GM21786 (cell line): Measurements from ENCODE around the gene ITGB8.

ENCODE experiments used
- ATAC-seq: cut with Tn5 transposase; IDR thresholded peaks from one replicate; pipeline ENCODE4 v1.9.1; 2021; ENCODE audit not compliant: unreplicated experiment

Gene ITGB8

DNA sequence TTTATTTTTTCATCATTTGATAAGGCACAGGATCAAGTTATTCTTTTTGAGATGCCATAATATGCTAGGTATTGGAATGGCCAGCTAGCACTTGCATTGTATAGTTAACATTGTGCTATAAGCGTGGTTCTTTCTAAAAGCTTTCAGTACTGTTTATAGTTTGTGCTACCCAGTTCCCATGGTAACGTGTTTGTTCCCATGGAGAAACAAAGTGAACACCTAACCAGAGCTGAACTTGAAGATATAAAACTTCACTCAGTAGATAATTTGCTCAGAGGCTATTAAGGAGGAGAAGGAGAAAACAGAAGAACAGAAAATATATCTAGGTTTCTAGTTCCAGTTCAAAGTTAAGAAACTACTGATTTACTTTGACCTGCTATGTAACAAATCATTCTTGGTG is 23.6 kb upstream of the ITGB8 start:
- peak; percentile 71 for ATAC-seq

DNA sequence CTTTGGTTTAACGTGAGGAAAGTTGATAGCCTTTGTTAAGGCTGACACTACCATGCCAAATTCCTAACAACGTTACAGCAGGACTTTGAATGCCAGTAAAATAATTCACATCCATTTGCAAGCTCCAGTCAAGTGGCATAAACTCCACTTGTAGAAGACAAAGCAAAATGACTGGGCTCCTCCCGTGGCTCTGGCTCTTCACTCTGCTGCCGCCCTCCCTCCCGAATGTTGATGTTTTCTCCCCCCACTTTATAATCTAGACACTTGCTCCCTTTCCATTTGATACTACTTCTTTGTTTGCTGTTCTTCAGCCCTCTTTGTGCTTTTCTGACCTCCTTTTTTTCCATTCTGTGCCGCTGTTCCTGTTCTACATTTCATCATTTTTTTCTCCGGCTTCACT is 22.8 kb upstream of the ITGB8 start:
- no peak for ATAC-seq

DNA sequence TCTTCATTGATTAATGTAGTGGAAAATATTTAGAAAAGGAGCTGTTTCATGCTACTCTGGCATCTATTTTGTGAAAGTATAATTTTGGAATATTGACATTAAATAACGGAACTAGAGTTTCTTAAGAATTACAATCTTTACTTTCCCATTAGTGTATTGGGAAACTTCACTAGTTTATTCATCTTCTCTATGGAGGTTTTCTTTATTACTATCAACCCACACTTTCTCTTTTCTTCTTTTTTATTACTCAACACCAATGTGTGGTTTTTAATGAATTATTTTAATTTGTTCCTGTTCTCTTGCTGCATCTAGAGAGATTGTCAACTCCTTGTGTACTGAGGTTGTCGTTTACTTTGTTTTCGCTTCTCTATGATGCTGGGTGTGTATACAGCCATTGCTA is 20.4 kb upstream of the ITGB8 start:
- ATAC-seq: no peak

DNA sequence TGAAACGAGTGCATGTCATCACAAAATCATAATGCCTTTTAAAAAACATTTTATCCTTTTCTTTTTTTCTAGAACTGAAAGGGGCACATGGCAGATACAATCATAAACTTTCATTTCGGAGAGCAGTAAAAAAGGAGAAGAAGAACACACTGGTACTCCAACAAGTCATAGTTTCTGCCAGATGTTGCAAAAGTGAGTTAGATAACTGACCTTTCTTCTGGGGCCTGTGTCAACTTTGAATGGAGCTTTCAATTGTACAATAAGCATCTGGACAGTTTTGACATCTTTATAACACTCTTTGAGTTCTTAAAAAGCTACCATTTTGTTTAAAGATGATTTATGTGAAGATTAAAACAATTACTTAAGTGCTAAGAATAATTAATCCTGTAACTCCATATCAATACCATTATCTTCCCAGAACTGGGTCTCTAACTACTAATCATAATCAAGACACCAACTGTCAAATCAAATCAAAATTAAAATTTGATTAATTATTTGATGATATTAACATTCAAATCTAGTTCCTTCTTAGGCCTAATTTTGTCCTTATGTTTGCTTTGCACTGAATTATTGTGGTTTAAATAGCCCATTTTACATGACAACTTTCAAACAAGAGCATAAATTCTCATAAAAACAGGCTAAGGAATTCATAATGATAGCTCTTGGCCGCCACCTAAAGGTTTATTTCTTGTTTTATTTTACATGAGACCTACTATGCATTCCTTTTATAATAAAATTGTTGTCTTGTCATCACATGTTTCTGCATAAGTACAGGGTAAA is 19.5 kb upstream of the ITGB8 start:
- ATAC-seq: peak; percentile 41

DNA sequence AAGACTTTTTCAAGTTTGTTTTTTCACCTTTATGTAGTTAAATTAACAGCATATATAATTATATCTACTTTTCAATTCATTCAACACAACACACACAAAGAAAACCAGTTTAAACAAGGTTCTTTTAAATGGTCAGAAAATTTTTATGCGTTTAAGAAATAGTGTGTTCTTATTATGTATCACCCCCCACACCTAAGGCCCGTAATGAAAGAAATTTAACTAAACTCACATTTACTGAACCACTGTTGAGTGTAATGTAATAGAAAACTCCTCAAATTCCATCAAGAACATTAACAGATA is 19.0 kb upstream of the ITGB8 start:
- no peak for ATAC-seq

DNA sequence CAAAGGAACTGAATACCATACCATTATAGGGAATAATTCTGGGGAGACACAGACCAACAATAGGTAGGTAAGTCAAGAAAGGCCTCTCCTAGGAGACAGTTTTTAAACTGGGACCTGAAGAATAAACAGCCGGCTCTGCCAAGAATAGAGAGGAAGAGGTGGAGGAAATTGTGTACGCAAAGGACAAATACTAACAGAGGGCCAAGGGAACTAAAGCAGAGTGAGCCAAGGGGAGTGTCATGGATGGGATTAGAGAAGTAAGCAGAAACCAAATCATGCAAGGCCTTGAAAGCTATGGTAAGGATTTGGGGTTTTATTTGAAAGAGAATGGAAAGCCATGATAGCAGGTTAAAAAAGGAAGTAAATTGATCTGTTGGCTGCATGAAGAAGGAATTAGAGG is 18.1 kb upstream of the ITGB8 start:
- no peak for ATAC-seq

DNA sequence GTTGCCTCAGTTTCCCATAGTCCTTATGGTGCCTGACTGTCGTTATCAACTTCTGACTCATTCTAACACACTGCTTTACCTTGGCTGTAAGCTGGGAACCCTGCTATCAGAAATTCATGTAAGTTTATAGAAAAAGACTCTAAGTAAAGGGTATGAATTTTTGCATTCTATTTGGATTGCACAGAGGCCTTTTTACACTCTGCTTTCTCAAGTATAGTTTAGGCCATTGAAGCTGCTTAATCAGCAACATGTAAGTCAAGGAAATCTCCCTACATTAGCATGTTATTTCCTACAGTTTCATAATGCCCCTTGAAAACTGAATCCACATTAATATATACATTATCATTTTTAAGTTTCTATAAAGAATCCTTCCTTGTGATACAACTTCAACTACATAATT is 17.1 kb upstream of the ITGB8 start:
- ATAC-seq: no peak

DNA sequence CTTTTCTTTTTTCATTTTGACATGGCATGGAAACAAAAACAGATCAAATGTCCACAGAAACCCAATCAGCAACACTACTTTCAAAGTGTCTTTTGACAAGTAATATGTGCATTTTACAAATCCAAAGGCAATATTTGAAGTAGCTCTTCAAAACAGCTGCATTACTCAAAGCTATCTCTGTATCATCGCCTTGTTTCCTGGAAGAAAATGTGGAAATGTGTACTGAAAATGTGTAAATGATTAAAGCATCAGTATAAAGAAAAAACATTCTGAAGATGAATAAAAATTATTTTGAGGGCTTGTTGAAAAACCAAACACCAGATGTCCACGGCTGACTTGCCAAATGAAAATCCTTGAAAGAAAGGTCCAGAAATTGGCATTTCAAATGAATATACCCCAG is 16.5 kb upstream of the ITGB8 start:
- ATAC-seq: no peak

DNA sequence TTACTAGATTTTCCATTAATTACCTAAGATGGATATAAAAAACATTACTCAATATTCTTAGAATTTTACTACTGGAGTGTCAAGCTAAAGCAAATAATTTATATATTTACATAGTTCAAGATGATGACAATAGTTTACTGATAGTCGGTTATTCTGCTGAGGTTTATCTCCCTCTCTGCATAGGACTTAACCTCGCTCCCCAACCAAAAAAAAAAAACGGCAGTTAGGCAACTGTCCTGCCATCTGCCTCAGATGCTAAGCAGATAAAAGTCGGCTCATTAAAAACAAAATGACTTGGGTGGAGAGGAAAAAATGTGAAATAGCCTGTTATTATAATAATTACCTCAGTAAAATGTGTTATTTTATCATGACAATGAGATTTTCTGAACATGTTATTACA is 14.0 kb upstream of the ITGB8 start:
- ATAC-seq: no peak

DNA sequence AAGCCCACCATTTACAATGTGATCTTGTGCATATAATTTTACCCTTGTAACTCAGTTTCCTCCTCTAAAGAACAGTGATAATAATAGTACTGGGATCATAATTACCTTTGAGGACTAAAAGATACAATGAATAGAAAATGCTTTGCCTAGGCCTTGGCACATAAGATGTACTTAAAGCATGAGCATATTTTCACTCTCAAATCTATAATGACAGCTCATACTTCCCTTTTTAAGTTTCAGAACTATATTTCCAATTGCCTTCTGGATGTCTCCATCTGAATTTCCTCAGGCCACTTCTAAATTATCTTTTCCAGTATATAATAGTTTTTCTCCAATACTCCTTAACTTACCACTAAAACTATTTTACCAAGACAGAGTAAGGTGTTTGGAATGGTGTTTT is 13.3 kb upstream of the ITGB8 start:
- ATAC-seq: peak; percentile 48

DNA sequence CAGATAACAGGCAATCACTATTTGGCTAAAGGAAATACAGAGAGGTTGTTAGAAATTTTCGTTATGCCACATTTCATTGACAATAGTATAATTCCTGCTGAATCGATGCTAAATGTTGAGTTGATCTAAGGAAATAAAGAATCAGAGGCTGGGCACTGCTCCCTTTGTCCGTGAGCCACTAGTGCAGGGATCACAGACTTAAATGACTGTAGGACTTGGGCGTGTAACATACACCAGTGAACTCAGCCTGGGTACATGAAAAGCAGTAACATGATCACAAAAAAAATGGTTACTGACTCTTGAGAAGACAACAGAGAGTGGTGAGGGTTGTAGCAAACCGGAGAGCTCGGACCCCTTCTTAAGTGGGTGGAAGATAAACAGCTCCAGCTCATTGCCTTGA is 11.8 kb upstream of the ITGB8 start:
- ATAC-seq: no peak

DNA sequence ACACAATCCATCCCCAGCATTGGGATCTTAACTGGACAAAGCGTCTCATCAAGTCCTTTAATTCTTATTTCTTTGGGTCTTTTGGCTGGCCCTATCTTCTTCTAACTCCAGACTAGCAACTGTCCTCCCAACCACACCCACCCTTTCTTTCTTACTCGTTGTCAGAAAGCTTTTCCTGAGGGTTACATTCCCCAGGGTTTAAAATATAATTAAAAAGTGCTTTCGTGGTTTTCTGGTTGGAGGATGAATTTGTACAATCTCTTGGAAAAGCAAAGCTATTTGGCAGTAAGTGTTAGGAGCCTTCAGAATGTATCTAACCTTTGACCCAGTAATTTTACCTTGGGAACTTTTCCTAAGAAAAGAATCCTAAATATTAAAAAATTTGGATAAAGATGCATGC is 10.4 kb upstream of the ITGB8 start:
- ATAC-seq: no peak

DNA sequence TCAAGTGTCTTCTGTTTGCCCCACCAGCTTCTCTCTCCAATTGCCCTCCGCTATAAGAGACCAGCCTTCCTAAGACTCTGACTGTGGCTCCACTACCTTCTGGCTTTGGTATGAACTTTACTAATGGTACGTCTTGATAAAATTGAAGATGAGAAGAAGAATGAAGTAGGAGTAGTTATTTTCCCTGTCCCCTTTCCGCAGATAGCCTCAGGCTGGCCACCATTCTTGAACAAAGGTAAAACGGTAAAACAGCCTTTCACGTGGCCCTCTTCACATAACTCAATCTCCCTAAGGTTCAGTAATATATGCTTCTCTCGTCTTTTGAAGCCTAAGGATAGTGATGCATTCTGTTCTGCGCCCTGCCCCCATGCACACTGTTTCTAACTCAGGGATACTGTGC is 9.9 kb upstream of the ITGB8 start:
- no peak for ATAC-seq

DNA sequence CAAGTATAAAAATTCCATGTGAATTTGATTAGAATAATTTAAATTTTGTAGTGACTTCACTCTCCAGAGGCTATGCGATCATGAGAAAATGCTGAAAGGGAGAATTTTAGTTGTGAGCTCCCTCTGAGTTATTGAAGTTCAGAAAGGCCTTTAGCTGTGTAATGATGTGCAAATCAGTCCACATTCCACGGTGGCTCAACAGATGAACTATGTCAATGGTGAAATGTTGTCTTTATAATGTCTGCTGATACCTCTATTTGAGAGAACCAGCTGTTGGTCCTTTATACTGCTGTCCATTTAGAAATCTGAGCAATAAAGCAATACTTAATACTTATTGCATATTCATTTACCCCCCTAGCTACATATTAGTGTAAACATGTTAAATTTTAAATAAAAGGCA is 7.1 kb upstream of the ITGB8 start:
- ATAC-seq: no peak

DNA sequence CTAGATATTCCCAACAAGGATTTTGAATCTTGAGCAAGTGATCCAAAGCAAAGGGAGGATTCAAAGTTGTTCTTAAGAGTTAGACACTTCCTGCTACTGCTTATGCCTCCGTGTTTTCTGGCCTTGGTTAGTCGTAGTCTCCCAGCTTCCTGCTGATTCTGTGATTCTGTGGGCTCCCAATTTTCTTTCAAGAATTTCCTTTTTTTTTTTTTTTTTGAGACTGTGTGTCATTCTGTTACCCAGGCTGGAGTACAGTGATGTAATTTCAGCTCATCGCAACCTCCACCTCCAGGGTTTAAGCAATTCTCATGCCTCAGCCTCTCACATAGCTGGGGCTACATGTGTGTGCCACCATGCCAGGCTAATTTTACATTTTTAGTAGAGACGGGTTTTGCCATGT is 4.4 kb upstream of the ITGB8 start:
- no peak for ATAC-seq

DNA sequence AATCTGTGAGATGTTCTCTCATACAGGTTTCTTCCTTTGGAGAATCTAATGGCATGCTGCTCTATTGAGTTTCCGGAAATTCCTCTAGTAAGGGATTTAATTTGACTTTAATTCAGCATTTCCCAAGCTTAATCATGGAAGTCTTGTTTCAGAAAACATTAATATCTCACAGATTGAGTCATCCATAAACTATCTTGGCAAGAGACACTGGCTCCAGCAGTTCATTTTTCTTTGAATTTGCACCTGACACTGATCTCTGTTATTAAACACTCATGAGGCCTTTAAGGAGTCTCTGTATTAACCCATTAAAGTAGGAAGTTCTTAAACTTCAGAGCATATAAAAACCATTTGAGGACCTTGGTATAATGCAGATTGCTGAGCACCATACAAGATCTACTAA is 3.6 kb upstream of the ITGB8 start:
- ATAC-seq: no peak

DNA sequence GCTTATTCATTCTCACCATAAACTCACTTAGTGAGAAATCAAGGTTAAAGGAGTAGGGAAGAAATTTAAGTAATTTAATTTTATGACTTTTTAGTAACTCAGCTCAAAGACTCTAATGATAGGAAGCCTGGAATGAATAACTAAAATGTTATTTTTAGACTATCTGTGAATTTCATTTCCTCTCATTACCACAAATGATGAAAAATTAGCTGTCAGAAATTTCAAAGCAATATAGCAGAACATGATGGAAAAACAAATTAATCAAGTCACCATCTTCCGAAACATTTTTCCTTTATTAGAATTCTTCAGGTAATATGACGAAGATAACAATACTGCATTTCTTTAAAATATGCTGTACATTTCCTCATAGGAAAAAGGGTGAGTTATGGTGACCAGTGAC is 2.7 kb upstream of the ITGB8 start:
- no peak for ATAC-seq

DNA sequence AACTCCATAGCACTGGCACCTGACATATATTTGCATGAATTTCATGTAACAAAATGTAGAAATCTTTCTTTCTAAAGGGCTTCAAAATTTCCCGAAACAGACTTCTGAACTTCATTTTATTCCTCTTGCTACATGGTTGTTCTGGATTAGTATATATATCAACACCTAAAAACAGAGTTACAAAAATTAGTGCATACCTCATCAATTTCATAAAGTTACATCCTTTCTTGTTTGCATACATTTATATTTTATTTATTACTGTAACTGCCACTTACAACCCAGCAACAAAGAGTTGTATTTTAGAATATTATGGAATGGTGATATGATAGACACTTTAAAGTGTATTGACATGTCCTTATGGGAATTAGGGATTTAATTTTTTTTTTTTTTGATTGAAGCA is 2.0 kb upstream of the ITGB8 start:
- no peak for ATAC-seq

DNA sequence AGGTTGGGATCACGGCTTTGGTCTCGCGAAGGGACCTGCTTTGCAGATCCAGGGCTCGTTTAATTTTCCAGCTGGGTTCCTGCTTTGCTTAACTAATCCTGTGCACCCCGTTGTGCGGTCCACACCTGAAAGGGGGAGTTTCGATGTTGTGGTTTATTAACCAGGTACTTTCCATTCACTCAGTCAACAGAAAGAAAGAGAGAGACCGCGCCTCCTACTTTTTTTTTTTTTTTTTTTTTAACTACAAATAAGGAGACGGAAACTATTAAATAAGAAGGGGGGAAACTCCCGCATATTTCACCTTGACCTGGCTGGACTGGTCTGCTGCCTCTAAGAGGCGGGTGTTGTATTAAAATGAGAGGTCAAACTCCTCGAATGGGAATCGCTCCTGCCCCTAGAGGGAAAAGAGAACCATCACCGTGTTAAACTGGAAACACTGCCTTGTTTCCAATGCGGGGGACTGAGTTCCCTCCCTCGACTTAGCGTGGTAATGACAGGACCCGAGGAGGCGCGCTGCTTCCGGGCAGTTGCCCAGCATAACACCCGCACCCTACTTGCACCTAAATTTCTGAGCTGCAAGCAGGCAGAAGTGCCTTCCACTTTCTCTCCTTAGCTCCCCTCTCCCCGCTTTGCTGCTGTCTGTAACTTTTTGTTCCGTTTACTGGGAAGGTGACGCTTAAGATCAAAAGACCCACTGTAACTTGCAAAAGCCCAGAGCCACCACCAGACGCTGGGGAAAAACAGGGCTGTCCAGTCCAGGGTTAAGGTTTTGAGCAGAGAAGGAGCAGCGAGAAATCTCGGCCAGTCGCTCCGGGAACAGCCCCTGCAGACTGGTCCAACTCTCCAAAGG is 1.1 kb upstream of the ITGB8 start:
- ATAC-seq: peak; percentile 41

DNA sequence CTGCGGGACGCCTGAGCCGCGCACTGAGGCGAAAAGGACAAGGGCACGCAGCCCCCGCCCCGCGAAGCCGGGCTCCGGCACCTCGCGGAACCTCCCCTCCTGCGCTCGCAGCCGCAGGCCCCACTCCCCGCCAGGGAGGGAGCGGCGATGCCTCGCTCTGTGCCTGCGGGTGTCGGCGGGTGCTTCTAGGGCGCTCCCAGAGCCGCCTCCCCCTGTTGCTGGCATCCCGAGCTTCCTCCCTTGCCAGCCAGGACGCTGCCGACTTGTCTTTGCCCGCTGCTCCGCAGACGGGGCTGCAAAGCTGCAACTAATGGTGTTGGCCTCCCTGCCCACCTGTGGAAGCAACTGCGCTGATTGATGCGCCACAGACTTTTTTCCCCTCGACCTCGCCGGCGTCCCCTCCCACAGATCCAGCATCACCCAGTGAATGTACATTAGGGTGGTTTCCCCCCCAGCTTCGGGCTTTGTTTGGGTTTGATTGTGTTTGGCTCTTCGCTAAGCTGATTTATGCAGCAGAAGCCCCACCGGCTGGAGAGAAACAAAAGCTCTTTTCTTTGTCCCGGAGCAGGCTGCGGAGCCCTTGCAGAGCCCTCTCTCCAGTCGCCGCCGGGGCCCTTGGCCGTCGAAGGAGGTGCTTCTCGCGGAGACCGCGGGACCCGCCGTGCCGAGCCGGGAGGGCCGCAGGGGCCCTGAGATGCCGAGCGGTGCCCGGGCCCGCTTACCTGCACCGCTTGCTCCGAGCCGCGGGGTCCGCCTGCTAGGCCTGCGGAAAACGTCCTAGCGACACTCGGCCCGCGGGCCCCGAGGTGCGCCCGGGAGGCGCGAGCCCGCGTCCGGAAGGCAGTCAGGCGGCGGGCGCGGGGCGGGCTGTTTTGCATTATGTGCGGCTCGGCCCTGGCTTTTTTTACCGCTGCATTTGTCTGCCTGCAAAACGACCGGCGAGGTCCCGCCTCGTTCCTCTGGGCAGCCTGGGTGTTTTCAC is 519 bp downstream of the ITGB8 start:
- ATAC-seq: peak; percentile 12
